ENCODE data around the gene IDH3A.

DNA sequence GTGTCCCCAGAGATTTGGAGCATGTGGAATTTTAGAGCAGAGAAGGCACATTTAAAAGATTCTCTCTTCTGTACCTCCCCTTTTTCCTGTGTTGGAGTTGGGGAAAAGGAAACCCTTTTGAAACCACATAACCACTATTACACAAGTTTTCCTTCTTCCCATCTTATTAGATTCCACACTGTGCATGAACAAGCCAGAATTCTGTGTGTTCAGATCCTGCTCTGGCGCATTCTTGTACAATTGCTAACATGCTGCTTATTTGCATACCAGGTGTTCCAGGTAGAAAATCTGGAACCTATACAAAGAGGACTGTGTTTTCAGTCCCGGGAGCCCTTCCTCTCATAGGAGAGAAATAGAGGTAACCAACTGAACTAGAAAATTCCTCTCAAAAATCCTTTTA is 15.4 kb upstream of the IDH3A start:
- TF ChIP-seq, protein P1, sequence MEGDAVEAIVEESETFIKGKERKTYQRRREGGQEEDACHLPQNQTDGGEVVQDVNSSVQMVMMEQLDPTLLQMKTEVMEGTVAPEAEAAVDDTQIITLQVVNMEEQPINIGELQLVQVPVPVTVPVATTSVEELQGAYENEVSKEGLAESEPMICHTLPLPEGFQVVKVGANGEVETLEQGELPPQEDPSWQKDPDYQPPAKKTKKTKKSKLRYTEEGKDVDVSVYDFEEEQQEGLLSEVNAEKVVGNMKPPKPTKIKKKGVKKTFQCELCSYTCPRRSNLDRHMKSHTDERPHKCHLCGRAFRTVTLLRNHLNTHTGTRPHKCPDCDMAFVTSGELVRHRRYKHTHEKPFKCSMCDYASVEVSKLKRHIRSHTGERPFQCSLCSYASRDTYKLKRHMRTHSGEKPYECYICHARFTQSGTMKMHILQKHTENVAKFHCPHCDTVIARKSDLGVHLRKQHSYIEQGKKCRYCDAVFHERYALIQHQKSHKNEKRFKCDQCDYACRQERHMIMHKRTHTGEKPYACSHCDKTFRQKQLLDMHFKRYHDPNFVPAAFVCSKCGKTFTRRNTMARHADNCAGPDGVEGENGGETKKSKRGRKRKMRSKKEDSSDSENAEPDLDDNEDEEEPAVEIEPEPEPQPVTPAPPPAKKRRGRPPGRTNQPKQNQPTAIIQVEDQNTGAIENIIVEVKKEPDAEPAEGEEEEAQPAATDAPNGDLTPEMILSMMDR (IDR thresholded peaks at IDR 0.05), result no peak
- no peak for TF ChIP-seq POLR2A (IDR thresholded peaks at IDR 0.05)

Data from thyroid gland (tissue), 4 donors.